HG02885 (cell line): ENCODE results near the gene BCAS3.
"Not testable (repeated sequence)": the region's sequence is repeated elsewhere in the genome, so short reads cannot be mapped to it uniquely, and the experiment has no call there.

Experiments
- ATAC-seq: cut with Tn5 transposase; IDR thresholded peaks from one replicate; pipeline ENCODE4 v1.9.1; 2021; ENCODE audit warnings: mild to moderate bottlenecking; ENCODE audit not compliant: unreplicated experiment, poor library complexity

Gene BCAS3

GRCh38 chr17:60971515-60972369 lies 294.1 kb downstream of the BCAS3 start:
- ATAC-seq, result no peak

- not testable (repeated sequence) for ATAC-seq
These were observed 299.2 kb downstream of the BCAS3 start for GRCh38 chr17:60976861-60977260.

- no peak for ATAC-seq
These were observed 311.7 kb downstream of the BCAS3 start for GRCh38 chr17:60989379-60989778.

DNA sequence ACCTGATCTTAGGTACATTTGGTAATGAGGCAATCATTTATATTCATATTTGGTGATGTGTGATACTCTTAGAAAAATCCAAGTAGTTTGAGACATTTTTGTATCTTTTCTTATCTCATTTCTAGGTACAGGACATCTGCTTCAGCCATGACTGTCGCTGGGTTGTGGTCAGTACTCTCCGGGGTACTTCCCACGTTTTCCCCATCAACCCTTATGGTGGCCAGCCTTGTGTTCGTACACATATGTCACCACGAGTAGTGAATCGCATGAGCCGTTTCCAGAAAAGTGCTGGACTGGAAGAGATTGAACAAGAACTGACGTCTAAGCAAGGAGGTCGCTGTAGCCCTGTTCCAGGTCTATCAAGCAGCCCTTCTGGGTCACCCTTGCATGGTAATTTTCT lies 312.2 kb downstream of the BCAS3 start:
- ATAC-seq, result no peak

GRCh38 chr17:60993497-60993896 lies 315.8 kb downstream of the BCAS3 start:
- ATAC-seq, result no peak

DNA sequence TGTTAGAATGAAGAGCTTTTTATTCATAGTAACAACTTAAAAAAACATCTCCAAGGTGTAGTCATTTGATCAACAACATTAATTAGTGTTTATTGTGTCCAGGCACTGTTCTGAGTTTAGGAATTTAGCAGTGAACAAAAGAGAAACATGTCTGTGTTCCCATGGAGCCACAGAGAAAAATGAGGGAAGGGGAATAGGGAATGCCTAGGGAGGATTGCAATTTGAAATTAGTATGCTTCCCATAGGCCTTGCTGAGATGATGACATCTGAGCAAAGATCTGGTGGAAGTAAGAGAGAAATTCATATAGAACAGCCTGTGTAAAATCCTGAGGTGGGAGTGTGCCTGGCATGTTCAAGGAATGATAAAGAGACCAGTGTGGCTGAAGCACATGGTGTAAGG lies 318.0 kb downstream of the BCAS3 start:
- ATAC-seq, result no peak

DNA sequence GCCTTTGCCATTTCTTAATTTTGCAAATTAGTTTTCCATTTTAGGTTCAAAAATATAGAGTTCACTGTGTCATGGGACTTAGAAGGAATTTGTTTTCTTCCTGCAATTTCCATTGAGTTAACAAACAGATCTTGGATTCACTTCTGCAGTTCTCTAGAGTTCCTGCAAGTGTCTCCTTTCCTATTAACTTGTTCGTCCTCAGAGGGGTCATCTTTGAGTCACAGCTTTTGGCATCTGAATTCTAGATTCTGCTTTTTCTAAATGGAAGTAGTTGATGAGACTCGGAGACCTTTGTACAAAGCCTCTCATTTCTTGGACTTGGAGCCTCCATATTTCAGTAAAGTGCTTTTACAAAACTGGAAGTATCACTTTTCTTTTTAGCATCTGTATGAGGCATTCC lies 323.3 kb downstream of the BCAS3 start:
- no peak for ATAC-seq

GRCh38 chr17:61002316-61002736 lies 324.7 kb downstream of the BCAS3 start:
- no peak for ATAC-seq

- no peak for ATAC-seq
These were observed 327.7 kb downstream of the BCAS3 start for GRCh38 chr17:61005358-61005757.

DNA sequence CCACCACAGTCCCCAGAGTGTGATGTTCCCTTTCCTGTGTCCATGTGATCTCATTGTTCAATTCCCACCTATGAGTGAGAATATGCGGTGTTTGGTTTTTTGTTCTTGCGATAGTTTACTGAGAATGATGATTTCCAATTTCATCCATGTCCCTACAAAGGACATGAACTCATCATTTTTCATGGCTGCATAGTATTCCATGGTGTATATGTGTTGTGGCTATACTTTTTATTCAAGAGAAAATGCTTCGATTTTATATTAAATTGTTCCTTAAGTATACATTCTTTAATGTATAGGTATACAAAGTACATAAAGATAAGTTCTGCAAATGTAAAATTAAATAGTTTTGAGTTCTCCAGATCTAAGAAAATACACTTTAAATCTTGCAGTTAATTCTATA lies 328.3 kb downstream of the BCAS3 start:
- ATAC-seq, result not testable (repeated sequence)

- ATAC-seq, result no peak
These were observed 330.3 kb downstream of the BCAS3 start for GRCh38 chr17:61007980-61008379.

GRCh38 chr17:61009663-61010062 lies 332.0 kb downstream of the BCAS3 start:
- ATAC-seq, result no peak

- no peak for ATAC-seq
These were observed 333.1 kb downstream of the BCAS3 start for GRCh38 chr17:61010661-61011170.

DNA sequence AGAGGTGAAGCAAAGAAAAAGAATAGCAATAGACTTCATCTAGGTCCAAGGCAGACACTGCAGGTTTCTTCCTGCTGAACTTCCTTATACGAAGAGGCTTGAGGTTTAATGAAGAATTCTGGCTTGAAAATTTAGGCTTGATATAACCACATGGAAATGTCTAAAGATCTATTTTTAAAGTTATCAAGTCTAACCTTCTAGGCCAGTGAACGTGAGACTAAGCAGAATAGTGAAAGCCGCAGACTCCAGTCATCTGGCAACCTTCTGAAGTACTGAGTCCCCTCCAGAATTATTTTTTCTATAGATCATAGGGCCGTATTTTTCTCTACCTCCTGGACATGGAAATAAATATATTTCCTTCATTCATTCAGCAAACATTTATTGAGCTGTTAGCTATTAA lies 333.6 kb downstream of the BCAS3 start:
- ATAC-seq, result no peak

GRCh38 chr17:61015966-61016365 lies 338.3 kb downstream of the BCAS3 start:
- no peak for ATAC-seq

- ATAC-seq, result no peak
These were observed 339.8 kb downstream of the BCAS3 start for GRCh38 chr17:61017317-61018006.

GRCh38 chr17:61018938-61019337 lies 341.3 kb downstream of the BCAS3 start:
- ATAC-seq, result no peak

GRCh38 chr17:61023996-61024395 lies 346.3 kb downstream of the BCAS3 start:
- ATAC-seq, result no peak

- ATAC-seq, result no peak
These were observed 349.2 kb downstream of the BCAS3 start for GRCh38 chr17:61026818-61027217.

GRCh38 chr17:61029181-61029580 lies 351.5 kb downstream of the BCAS3 start:
- no peak for ATAC-seq

- no peak for ATAC-seq
These were observed 363.0 kb downstream of the BCAS3 start for GRCh38 chr17:61040666-61041065.
